Ammon's horn (tissue), 1 donor: ENCODE measurements around the gene MEGF11.

Experiments
- DNase-seq: peaks from one replicate; pipeline ENCODE4 v3.0.0-alpha.2; 2016; ENCODE audit warnings: low spot score

MEGF11 gene

GRCh38 chr15:66065325-66065724 lies 188.2 kb downstream of the MEGF11 start:
- no peak for DNase-seq

GRCh38 chr15:66063147-66063546 lies 190.4 kb downstream of the MEGF11 start:
- DNase-seq = no peak

- no peak for DNase-seq
Measured at GRCh38 chr15:66057089-66057488, 196.5 kb downstream of the MEGF11 start.

- peak; percentile 45 for DNase-seq
Measured at GRCh38 chr15:66053991-66054390, 199.6 kb downstream of the MEGF11 start.

- DNase-seq = no peak
Measured at GRCh38 chr15:66051833-66052232, 201.7 kb downstream of the MEGF11 start.

DNA sequence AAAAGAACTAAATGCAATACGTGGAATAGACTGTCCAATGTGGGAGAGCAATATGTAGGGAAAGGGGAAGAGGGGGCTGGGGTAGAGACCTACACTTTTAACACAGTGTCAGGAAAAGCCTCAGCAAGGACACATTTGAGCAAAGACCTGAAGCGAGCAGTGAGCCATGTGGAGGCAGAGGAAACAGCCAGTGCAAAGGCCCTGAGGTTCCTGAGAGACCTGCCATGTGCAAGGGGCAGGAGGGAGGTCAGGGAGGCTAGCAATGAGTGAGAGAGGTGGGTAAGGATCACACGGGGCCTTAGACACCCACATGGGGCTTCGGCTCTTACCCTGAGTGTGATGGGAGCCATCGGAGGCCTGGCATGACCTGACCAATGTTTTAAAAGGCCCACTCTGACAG lies 203.3 kb downstream of the MEGF11 start:
- no peak for DNase-seq

- DNase-seq = no peak
Measured at GRCh38 chr15:66049353-66049752, 204.2 kb downstream of the MEGF11 start.

DNA sequence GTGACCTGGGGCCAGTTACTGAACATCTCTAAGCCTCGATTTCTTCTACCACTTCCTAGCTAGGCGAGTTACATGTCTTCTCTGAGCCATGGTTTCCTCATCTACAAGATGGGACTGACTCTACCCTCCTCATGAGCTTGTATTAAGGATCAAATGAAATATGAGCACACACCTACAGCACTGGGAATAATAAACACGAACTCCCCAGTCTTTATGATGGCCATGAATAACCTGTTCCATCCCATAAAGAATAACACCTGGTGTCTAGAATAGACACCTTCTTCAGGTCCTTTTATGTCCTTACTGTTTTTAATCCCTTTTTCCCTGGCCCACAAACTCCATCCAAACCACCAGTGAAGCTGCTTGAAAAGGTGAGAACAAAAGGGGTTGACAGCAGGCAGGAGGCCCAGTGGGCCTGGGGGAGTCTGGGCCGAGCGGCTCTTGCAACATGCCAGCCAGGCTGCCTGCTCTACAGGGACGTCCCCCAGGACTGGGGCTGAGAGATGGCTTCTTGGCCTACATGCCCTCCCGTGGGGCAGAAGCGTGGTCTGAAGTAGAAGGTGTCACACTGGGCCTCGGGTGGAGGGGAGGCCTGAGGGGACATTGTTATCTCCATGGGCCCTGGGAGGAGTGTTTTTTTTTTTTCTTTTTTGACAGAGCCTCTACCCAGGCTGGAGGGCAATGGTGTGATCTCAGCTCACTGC lies 206.1 kb downstream of the MEGF11 start:
- no peak for DNase-seq

DNA sequence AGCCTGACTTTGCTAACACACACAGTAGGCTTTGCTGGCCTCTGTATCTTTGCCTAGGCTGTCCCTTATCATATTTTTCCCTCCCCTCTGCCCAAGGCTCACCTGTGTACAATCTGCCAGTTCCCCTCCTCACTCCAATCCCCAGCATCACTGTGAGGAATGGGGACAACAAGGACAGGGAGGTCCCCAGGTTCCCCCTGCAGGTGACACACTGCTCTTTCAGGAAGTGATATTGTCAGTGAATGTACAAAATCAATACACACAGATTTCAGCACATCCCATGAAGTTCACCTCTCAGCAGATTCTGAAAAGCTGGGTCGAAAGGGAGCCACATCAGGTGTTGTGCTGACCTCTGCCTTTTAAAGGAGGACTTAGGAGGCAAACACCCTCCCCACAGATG lies 206.8 kb downstream of the MEGF11 start:
- DNase-seq = no peak

DNA sequence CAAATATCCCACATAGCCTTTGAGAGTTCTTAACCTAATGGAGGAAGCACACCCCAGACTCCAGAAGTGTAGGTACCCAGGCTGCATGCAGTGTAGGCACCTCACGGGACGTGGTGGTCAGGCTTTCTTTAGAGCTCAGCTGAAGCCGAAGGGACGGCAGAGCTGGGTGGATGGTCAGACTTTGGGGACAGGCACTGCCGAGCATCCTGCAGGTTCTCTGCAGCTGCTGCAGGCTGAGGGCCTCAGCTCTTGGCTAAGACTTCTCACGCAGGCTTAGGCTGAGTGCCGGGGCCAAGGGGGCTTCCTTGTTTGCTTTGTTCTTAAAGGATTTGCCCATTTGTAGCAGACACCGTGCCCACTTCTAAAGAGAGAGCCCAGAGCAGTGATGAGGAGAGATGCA lies 207.2 kb downstream of the MEGF11 start:
- DNase-seq = no peak

DNA sequence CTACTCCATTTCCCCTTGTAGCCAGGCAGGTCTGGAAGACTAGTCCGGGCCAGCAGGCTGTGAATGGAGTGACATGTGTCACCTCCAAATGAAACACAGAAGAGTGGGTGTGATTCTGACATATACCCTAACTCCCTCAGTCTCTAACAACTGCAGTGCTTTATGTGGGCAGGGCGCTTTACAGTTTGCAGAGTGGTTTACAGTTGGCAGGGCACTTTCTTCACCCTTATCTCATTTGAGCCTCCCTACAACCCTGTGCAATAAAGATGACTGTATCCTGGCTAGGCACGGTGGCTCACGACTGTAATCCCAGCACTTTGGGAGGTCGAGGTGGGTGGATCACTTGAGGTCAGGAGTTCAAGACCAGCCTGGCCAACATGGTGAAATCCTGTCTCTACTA lies 208.0 kb downstream of the MEGF11 start:
- DNase-seq = no peak

GRCh38 chr15:66044837-66045236 lies 208.7 kb downstream of the MEGF11 start:
- no peak for DNase-seq

DNA sequence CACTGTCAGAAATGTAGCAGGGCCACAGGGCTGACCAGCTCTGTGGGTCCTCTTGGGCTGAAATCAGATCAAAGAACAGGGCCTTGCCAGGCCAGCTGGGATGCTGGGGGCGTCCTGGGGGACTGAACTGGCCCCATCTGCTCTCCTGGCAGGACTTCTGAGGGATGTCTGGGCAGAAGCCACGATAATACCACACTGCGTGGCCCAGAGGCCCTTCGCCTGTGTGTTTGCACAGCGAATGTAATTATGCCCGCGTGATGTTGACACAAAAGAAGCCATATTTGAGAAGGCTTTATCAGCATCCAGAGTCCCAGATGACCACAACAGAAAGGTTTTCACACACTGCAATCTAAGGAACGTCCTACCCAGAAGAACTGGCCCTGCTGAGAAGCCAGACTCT lies 210.3 kb downstream of the MEGF11 start:
- DNase-seq = no peak

- no peak for DNase-seq
Measured at GRCh38 chr15:66042624-66043023, 210.9 kb downstream of the MEGF11 start.

- DNase-seq = no peak
Measured at GRCh38 chr15:66041276-66041675, 212.3 kb downstream of the MEGF11 start.

- DNase-seq = no peak
Measured at GRCh38 chr15:66040211-66040892, 213.2 kb downstream of the MEGF11 start.

GRCh38 chr15:66039117-66039871 lies 214.3 kb downstream of the MEGF11 start:
- DNase-seq = no peak

GRCh38 chr15:66038387-66039116 lies 215.0 kb downstream of the MEGF11 start:
- DNase-seq = no peak

DNA sequence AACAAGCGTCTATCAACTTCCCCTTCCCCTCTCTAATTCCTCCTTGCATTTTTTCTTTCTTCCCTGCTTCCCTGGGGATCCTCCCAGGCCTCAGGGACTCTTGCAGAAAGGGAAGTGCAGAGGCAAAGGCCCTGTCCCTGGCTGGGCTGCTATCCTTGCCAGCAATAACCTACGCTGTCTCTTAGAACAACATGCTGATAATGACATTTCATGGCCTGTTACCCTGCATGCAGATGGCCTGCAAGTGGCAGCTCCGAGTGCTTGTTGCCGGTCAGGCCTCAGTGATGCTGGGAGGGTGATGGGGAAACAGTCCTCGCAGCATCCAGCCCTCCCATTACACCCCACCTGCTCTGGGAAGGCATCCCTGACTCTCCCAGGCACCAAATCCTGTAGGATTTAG lies 216.7 kb downstream of the MEGF11 start:
- DNase-seq = no peak

- DNase-seq = no peak
Measured at GRCh38 chr15:66035901-66036300, 217.6 kb downstream of the MEGF11 start.

DNA sequence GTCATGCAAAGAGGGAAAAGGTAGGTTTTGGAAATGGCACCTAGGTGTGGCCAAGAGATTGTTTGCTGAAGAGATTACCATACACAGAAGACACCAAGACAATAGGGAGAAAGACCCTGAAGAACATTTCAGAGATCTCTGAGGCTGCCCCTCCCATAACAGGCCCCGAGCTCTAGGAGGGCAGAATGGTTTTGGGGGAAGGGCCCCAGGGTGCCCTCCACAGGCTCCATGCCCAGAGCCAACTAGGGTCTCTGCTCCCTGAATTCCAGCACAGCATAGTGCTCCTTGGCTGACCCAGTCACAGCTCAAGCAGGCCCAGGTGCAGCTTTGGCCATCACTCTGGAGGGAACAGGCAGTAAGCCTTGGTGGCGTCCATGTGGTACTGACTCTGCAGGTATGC lies 220.4 kb downstream of the MEGF11 start:
- DNase-seq = no peak

- no peak for DNase-seq
Measured at GRCh38 chr15:66032006-66032405, 221.5 kb downstream of the MEGF11 start.
